C4-2B (cell line): ENCODE measurements around the gene HMGB1.

ENCODE experiments used
- H3K27ac ChIP-seq: fragments of 450-650 bp; 2 replicates; pipeline ENCODE4 v1.5.1; 2017
- ZFX ChIP-seq: fragments of 450-650 bp; IDR thresholded peaks from 2 replicates; pipeline ENCODE4 v1.6.1; 2017
- TF ChIP-seq, protein P1 (sequence below): fragments of 450-650 bp; conservative IDR thresholded peaks from 2 replicates; pipeline ENCODE4 v1.5.1; 2017; ENCODE audit warnings: mild to moderate bottlenecking

HMGB1 gene

DNA sequence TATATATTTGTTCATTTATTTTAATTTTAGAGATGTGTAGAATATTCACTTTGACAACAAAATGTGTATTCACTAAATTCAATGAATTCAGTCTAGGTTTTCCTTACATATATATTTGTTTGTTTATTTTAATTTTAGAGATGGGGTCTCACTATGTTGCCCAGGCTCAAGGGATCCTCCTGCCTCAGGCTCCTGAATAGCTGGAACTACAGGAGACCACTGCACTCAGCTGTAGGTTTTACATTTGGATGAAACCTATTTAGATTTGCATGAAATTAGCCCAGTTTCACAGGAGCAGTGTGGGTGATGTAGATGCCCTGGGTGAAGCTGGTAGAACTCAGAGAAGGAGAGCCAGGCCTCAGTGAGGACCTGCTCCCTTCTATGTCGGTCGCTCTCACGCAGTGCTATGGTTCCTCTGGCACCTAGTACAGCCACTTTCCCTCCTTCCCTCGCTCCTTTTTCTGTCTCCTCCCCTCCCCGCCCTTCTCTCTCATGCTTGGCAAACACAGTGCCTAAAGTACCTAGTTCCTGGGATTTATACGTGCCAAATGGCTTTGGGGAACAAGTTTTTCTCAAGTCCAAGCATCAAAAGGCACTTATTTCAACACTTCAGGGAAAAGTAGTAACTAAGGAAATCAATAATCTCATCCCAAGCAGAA is 14.7 kb upstream of the HMGB1 start:
- no peak overlapping the region for H3K27ac ChIP-seq
- TF ChIP-seq ZFX: no peak
- TF ChIP-seq, protein P1, sequence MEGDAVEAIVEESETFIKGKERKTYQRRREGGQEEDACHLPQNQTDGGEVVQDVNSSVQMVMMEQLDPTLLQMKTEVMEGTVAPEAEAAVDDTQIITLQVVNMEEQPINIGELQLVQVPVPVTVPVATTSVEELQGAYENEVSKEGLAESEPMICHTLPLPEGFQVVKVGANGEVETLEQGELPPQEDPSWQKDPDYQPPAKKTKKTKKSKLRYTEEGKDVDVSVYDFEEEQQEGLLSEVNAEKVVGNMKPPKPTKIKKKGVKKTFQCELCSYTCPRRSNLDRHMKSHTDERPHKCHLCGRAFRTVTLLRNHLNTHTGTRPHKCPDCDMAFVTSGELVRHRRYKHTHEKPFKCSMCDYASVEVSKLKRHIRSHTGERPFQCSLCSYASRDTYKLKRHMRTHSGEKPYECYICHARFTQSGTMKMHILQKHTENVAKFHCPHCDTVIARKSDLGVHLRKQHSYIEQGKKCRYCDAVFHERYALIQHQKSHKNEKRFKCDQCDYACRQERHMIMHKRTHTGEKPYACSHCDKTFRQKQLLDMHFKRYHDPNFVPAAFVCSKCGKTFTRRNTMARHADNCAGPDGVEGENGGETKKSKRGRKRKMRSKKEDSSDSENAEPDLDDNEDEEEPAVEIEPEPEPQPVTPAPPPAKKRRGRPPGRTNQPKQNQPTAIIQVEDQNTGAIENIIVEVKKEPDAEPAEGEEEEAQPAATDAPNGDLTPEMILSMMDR: no peak

- TF ChIP-seq ZFX: no peak
- H3K27ac ChIP-seq: no peak overlapping the region
These were observed 14.1 kb upstream of the HMGB1 start for GRCh38 chr13:30479883-30480219.

GRCh38 chr13:30479154-30479882 is 13.6 kb upstream of the HMGB1 start:
- H3K27ac ChIP-seq: no peak overlapping the region
- TF ChIP-seq, protein P1: no peak
- no peak for TF ChIP-seq ZFX

GRCh38 chr13:30477346-30478195 is 11.8 kb upstream of the HMGB1 start:
- TF ChIP-seq ZFX: no peak
- TF ChIP-seq, protein P1: no peak
- no peak overlapping the region for H3K27ac ChIP-seq

DNA sequence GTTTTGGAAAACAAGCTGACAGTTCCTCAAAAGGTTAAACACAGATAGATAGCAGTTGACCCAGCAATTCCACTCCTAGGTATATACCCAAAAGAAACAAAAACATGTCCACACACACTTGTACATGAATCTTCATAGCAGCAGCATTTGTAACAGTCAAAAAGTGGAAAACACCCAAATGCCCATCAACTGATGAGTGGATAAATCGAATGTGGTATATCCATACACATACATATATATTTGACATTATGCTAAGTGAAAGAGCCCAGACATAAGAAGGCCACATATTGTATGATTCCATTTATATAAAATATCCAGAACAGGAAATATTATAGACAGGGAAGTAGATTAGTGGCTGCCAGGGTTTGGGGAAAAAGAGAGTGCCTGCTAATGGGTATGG is 7.9 kb upstream of the HMGB1 start:
- no peak overlapping the region for H3K27ac ChIP-seq
- TF ChIP-seq ZFX: no peak
- TF ChIP-seq, protein P1: no peak

DNA sequence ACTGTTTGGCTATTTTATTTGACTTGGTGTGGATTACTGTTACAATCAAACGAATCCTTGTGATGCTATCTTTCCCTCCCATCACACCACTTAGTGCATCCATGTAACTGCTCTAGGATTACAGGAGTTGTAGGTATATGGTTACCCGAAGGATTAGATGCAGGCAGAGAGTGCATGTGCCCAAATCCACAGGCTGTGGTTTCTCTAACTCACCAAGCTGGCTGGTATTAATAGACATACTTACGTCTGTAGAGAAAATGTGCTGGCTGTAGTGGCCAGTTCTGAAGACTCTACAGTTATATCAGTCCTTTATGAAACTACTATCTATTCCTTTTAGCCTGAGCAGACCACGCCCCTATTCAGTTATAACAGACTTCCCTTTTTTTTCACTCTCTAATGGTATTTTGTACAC is 1.1 kb upstream of the HMGB1 start:
- peak overlapping the region; percentile 98; the same call in 1 of the 2 replicates for H3K27ac ChIP-seq
- no peak for TF ChIP-seq ZFX
- TF ChIP-seq, protein P1: no peak

DNA sequence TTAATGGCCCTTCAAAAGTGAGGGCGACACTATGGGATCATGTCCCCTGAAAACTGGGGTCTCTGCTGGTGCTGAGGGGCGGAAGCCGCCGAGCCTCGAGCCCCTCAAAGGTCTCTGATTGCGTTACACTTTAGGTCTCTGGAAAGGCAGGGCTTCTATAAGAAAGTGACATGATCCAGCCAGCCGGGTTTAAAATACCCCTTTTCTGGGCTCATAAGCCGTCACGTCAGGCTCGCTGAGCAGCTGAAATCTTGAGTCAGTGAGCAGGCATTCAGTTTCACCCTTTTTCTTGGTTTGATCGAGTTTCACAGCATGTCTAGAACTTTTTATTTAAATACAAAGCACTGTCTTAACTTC is 600 bp upstream of the HMGB1 start:
- H3K27ac ChIP-seq: peak overlapping the region; percentile 98
- no peak for TF ChIP-seq ZFX
- TF ChIP-seq, protein P1: no peak
